K562 treated with DMSO at 1 percent for 24 hours (cell line): ENCODE measurements around the gene RSPH9. TPM values are rescaled to one million over a fixed set of nuclear protein-coding genes. Genes with fewer than 3 reads are reported as not detected.

Experiments
- total RNA-seq: library from RNA; unstranded; fragments of 300-600 nt; gene quantifications from 2 replicates; pipeline ENCODE4 v1.2.3, GENCODE V29; 2022; ENCODE audit warnings: low read depth; ENCODE audit not compliant: insufficient read depth

Gene RSPH9
- 0.60 and 0.66 TPM in 2 replicates for total RNA-seq

GRCh38 chr6:43644940-43645612, at the start of gene RSPH9:
TSS of gene RSPH9 (plus strand) at chr6:43645036. CDS start at chr6:43645099, 63 bp downstream.

GRCh38 chr6:43629104-43629504, 15.7 kb upstream of the RSPH9 start, which contains the start of gene GTPBP2:
TSS of gene GTPBP2 (minus strand) at chr6:43629264. CDS start at chr6:43629162, 102 bp downstream.

GRCh38 chr6:43635387-43636307, 9.2 kb upstream of the RSPH9 start, which contains the start of gene MAD2L1BP:
TSS of gene MAD2L1BP (plus strand) at chr6:43635840. CDS start at chr6:43635876, 36 bp downstream.

GRCh38 chr6:43687437-43688347, 42.9 kb downstream of the RSPH9 start, which contains the start of gene MRPS18A:
TSS of gene MRPS18A (minus strand) at chr6:43687791. CDS start at chr6:43687779, 12 bp downstream.

Other genes starting within 250 kb of the RSPH9 start
- 30.5 and 32.8 TPM in 2 replicates for gene ABCC10, start 217.5 kb upstream of the RSPH9 start, total RNA-seq
- gene DLK2, start 189.5 kb upstream of the RSPH9 start, total RNA-seq: 1.9 and 3.7 TPM in 2 replicates
- gene TJAP1, start 167.5 kb upstream of the RSPH9 start, total RNA-seq: 41.2 and 45.2 TPM in 2 replicates
- 1.2 and 1.3 TPM in 2 replicates for gene LRRC73, start 134.7 kb upstream of the RSPH9 start, total RNA-seq
- 144 and 148 TPM in 2 replicates for gene YIPF3, start 128.1 kb upstream of the RSPH9 start, total RNA-seq
- gene POLR1C, start 127.9 kb upstream of the RSPH9 start, total RNA-seq: 38.0 and 45.8 TPM in 2 replicates
- gene XPO5, start 69.0 kb upstream of the RSPH9 start, total RNA-seq: 58.4 and 77.1 TPM in 2 replicates
- gene POLH, start 68.9 kb upstream of the RSPH9 start, total RNA-seq: 27.2 and 35.2 TPM in 2 replicates
- gene GTPBP2, start 15.8 kb upstream of the RSPH9 start, total RNA-seq: 231 and 248 TPM in 2 replicates
- gene MAD2L1BP, start 9.2 kb upstream of the RSPH9 start, total RNA-seq: 71.1 and 74.5 TPM in 2 replicates
- gene MRPS18A, start 42.8 kb downstream of the RSPH9 start, total RNA-seq: 143 and 147 TPM in 2 replicates
- 156 and 189 TPM in 2 replicates for gene VEGFA, start 125.2 kb downstream of the RSPH9 start, total RNA-seq